HepG2 (cell line): ENCODE measurements around the gene SLC38A1. TPM values are rescaled to one million over a fixed set of nuclear protein-coding genes. Genes with fewer than 3 reads are reported as not detected.

Source experiments
- ARID4A ChIP-seq: sonication (generic); formaldehyde crosslinking; IDR thresholded peaks from 2 replicates; pipeline ENCODE4 v1.5.0; 2020; ENCODE audit warnings: mild to moderate bottlenecking, missing genetic modification reagents, borderline replicate concordance
- E2F5 ChIP-seq: sonication (generic); formaldehyde crosslinking; conservative IDR thresholded peaks from 2 replicates; pipeline ENCODE4 v1.4.0; 2020; ENCODE audit warnings: missing genetic modification reagents
- HBP1 ChIP-seq: IDR thresholded peaks from 2 replicates; pipeline ENCODE4 v1.6.1; 2016; ENCODE audit warnings: low read depth, control low read depth
- IKZF4 ChIP-seq: sonication (generic); formaldehyde crosslinking; IDR thresholded peaks from 2 replicates; pipeline ENCODE4 v1.5.1; 2020; ENCODE audit warnings: borderline replicate concordance, mild to moderate bottlenecking, low read depth, missing genetic modification reagents; ENCODE audit errors: not compliant biosample characterization
- ISL2 ChIP-seq: sonication (generic); formaldehyde crosslinking; IDR thresholded peaks from 2 replicates; pipeline ENCODE4 v1.5.0; 2020; ENCODE audit warnings: missing genetic modification reagents
- KMT2A ChIP-seq: sonication (generic); formaldehyde crosslinking; IDR thresholded peaks from 2 replicates; pipeline ENCODE4 v1.4.0; 2020; ENCODE audit warnings: missing genetic modification reagents
- MXI1 ChIP-seq: IDR thresholded peaks from 3 replicates; pipeline ENCODE4 v1.6.1; 2012; ENCODE audit warnings: low read depth, low read length, inconsistent platforms, borderline replicate concordance
- NFATC3 ChIP-seq: sonication (generic); formaldehyde crosslinking; IDR thresholded peaks from 2 replicates; pipeline ENCODE4 v1.5.1; 2020; ENCODE audit warnings: mild to moderate bottlenecking, missing genetic modification reagents
- PHF8 ChIP-seq: sonication (generic); formaldehyde crosslinking; IDR thresholded peaks from 2 replicates; pipeline ENCODE4 v1.5.0; 2020; ENCODE audit warnings: missing genetic modification reagents
- YY1 ChIP-seq: IDR thresholded peaks from 2 replicates; pipeline ENCODE4 v1.6.1; 2011; ENCODE audit warnings: low read length, low read depth, moderate library complexity, mild to moderate bottlenecking; ENCODE audit not compliant: insufficient read depth, insufficient replicate concordance
- ZNF136 ChIP-seq: sonication (generic); formaldehyde crosslinking; IDR thresholded peaks from 2 replicates; pipeline ENCODE4 v1.8.1; 2022; ENCODE audit warnings: low read depth, mild to moderate bottlenecking, moderate library complexity, missing genetic modification reagents
- ZNF292 ChIP-seq: sonication (generic); formaldehyde crosslinking; IDR thresholded peaks from 2 replicates; pipeline ENCODE4 v1.8.1; 2022; ENCODE audit warnings: mild to moderate bottlenecking, low read depth, missing genetic modification reagents, borderline replicate concordance
- ZNF468 ChIP-seq: sonication (generic); formaldehyde crosslinking; IDR thresholded peaks from 2 replicates; pipeline ENCODE4 v1.8.0; 2022; ENCODE audit warnings: mild to moderate bottlenecking, moderate library complexity, missing genetic modification reagents
- polyA plus RNA-seq, 8 experiments: library from polyadenylated mRNA; depleted of rRNA in 3 of 8; stranded (reverse) in 7 of 8; unstranded in 1 of 8; fragments of >200 nt; fragmentation: Illumina TruSeq in 4 of 8; extraction: Trizol in 4 of 8; gene quantifications; 2 replicates each; pipeline versions ENCODE4 v1.2.1 to v1.2.3, GENCODE V29; 2011 to 2016; ENCODE audit warnings: low read depth in 4 of 8, missing spikeins in 1 of 8, mixed read lengths in 1 of 8; ENCODE audit not compliant: insufficient read depth in 1 of 8
- total RNA-seq, 5 experiments: library from RNA; depleted of rRNA; stranded (reverse); fragments of >200 nt; fragmentation: Illumina TruSeq; extraction: Trizol; gene quantifications; 2 replicates each; pipeline ENCODE4 v1.2.3, GENCODE V29; 2016; ENCODE audit warnings: low read depth in 1 of 5
- TF ChIP-seq, protein P1 (sequence below): sonication (generic); formaldehyde crosslinking; IDR thresholded peaks from 2 replicates; pipeline ENCODE4 v1.5.1; 2020; ENCODE audit warnings: mild to moderate bottlenecking, missing genetic modification reagents, borderline replicate concordance
- TF ChIP-seq, protein P2 (sequence below): sonication (generic); formaldehyde crosslinking; IDR thresholded peaks from 2 replicates; pipeline ENCODE4 v1.8.0; 2022; ENCODE audit warnings: missing genetic modification reagents, mild to moderate bottlenecking, borderline replicate concordance
- TF ChIP-seq, protein P3 (sequence below): IDR thresholded peaks from 2 replicates; pipeline ENCODE4 v1.6.1; 2016

SLC38A1 gene
- total and polyA plus RNA-seq, 2 of the 13 experiments (the other 11 are each of a cell fraction or from before 2014, with no cell fraction given), result 47.0 to 50.6 TPM

DNA sequence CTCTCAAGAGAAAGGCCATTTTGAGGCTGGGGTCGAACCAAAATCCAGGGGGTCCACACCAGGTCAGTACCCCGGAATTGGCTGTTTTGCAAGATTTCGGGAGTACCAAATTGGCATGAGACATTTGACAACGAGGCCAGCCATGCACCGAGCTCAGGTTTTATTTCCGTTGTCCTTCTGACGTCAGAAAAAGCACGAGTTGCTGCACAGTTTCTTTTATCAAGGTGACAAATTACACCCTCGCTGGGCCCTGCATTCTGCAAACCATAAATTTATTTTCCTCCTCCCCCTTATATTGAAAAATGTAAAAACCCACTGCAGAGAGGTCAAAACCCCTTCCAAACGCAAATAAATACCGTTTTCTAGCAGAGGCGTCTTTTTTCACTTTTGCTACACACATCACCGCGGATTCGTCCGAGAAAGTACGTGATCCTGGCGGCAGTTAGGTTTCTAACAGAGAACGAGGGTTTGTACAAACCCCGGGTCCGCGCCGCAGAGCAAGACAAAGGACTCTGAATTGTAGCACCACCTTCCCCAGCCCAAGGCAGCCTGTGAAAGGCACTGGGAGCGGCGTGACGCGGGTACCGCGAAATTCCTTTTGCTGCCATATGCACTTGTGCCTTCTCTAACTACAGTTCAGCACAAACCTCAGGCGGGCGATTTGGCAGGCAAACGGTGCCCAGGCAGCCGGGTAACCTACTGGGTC, 1.8 kb downstream of the SLC38A1 start (continued):
- TF ChIP-seq ZNF468 (0 out of 2 replicates have a peak, but pooled peaks have one; percentile 38), NFATC3 (0 out of 2 replicates have a peak, but pooled peaks have one; percentile 50), ZNF136 (CRISPR knock-in tag) (0 out of 2 replicates have a peak, but pooled peaks have one; percentile 51), ZNF292 (CRISPR knock-in tag) (peak; percentile 38; the same call in 1 of the 2 replicates), YY1 (peak; percentile 20), HBP1 (CRISPR knock-in tag) (no peak), MXI1 (peak; percentile 25; the same call in 1 of the 3 replicates), PHF8 (CRISPR knock-in tag) (peak; percentile 45; the same call in 1 of the 2 replicates), IKZF4 (CRISPR knock-in tag) (peak; percentile 41), ARID4A (CRISPR knock-in tag) (peak; percentile 82; the same call in 1 of the 2 replicates), ISL2 (CRISPR knock-in tag) (0 out of 2 replicates have a peak, but pooled peaks have one; percentile 24), E2F5 (CRISPR knock-in tag) (peak; percentile 76; the same call in 1 of the 2 replicates), KMT2A (CRISPR knock-in tag) (peak; percentile 80)
- TF ChIP-seq, protein P1, sequence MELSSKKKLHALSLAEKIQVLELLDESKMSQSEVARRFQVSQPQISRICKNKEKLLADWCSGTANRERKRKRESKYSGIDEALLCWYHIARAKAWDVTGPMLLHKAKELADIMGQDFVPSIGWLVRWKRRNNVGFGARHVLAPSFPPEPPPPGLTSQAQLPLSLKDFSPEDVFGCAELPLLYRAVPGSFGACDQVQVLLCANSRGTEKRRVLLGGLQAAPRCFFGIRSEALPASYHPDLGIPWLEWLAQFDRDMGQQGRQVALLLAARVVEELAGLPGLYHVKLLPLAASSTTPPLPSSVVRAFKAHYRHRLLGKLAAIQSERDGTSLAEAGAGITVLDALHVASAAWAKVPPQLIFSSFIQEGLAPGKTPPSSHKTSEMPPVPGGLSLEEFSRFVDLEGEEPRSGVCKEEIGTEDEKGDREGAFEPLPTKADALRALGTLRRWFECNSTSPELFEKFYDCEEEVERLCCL (CRISPR knock-in tag), result no peak
- TF ChIP-seq, protein P2, sequence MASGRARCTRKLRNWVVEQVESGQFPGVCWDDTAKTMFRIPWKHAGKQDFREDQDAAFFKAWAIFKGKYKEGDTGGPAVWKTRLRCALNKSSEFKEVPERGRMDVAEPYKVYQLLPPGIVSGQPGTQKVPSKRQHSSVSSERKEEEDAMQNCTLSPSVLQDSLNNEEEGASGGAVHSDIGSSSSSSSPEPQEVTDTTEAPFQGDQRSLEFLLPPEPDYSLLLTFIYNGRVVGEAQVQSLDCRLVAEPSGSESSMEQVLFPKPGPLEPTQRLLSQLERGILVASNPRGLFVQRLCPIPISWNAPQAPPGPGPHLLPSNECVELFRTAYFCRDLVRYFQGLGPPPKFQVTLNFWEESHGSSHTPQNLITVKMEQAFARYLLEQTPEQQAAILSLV (CRISPR knock-in tag), result peak; percentile 54; the same call in 1 of the 2 replicates
- TF ChIP-seq, protein P3, sequence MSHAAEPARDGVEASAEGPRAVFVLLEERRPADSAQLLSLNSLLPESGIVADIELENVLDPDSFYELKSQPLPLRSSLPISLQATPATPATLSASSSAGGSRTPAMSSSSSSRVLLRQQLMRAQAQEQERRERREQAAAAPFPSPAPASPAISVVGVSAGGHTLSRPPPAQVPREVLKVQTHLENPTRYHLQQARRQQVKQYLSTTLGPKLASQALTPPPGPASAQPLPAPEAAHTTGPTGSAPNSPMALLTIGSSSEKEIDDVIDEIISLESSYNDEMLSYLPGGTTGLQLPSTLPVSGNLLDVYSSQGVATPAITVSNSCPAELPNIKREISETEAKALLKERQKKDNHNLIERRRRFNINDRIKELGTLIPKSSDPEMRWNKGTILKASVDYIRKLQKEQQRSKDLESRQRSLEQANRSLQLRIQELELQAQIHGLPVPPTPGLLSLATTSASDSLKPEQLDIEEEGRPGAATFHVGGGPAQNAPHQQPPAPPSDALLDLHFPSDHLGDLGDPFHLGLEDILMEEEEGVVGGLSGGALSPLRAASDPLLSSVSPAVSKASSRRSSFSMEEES (CRISPR knock-in tag), result 0 out of 2 replicates have a peak, but pooled peaks have one; percentile 29
